RWPE1 (cell line): Measurements from ENCODE around the gene NXPH1.

Experiments
- CTCF ChIA-PET: fragments of 350-600 bp; sonication (Branson Sonifier 250); formaldehyde crosslinking; extraction: SDS; loops from one replicate; lab custom pipeline; 2021; lab: Yijun Ruan, JAX
- POLR2A ChIA-PET: fragments of 400-600 bp; formaldehyde crosslinking; extraction: SDS; loops from one replicate; lab custom pipeline; 2020; ENCODE audit warnings: antibody characterized with exemption; ENCODE audit not compliant: low non-redundant PET; lab: Yijun Ruan, JAX
- DNase-seq: peaks from one replicate; pipeline ENCODE4 v3.0.0; 2012; ENCODE audit warnings: low spot score
- H3K27ac ChIP-seq: fragments of 450-650 bp; 2 replicates; pipeline ENCODE4 v1.5.1; 2017
- TF ChIP-seq, protein P1 (sequence below): fragments of 450-650 bp; conservative IDR thresholded peaks from 2 replicates; pipeline ENCODE4 v1.5.1; 2017; ENCODE audit warnings: low read depth, mild to moderate bottlenecking

NXPH1 gene

DNA sequence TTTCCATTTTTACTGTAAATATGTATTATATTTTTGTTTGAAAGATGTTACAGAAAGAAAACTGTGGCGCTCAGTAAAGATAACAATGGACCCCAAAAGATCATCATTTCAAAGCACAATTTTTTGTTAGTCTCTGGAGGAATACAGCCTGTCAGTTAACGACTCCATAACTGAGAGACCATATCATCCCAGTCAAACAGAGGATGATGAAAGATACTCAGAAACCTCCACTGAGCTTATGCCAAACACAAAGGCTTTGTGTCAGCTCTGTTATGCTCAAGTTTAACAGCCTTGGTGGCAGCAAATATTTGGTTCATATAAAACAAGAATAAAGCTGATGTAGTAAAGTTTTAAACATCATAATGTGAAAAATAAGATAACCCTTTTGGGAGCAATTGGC lies 345.1 kb downstream of the NXPH1 start:
- TF ChIP-seq, protein P1, sequence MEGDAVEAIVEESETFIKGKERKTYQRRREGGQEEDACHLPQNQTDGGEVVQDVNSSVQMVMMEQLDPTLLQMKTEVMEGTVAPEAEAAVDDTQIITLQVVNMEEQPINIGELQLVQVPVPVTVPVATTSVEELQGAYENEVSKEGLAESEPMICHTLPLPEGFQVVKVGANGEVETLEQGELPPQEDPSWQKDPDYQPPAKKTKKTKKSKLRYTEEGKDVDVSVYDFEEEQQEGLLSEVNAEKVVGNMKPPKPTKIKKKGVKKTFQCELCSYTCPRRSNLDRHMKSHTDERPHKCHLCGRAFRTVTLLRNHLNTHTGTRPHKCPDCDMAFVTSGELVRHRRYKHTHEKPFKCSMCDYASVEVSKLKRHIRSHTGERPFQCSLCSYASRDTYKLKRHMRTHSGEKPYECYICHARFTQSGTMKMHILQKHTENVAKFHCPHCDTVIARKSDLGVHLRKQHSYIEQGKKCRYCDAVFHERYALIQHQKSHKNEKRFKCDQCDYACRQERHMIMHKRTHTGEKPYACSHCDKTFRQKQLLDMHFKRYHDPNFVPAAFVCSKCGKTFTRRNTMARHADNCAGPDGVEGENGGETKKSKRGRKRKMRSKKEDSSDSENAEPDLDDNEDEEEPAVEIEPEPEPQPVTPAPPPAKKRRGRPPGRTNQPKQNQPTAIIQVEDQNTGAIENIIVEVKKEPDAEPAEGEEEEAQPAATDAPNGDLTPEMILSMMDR, result no peak
- DNase-seq, result no peak
- H3K27ac ChIP-seq, result no peak overlapping the region
- ChIA-PET POLR2A (no interaction called here), CTCF (no interaction called here)

DNA sequence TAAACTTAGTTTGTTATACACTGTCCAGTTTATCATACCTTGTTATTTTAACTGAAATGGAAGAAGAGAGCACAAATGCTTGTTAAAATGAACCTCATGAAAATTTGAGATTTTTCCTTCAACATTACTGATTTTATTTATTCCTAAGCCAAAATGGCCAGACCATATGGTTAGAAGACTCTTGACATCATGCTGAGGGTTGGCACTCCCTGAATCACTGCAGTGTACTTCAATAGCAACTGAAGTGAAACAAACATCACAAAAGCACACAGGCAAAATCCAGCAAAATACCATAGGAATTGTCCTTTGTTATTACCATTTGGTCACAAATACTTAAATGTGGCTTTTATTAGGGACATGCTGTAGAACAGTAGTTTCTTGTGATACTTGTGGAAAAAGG lies 347.8 kb downstream of the NXPH1 start:
- no peak overlapping the region for H3K27ac ChIP-seq
- TF ChIP-seq, protein P1, result no peak
- ChIA-PET POLR2A (no interaction called here), CTCF (no interaction called here)
- DNase-seq, result no peak

DNA sequence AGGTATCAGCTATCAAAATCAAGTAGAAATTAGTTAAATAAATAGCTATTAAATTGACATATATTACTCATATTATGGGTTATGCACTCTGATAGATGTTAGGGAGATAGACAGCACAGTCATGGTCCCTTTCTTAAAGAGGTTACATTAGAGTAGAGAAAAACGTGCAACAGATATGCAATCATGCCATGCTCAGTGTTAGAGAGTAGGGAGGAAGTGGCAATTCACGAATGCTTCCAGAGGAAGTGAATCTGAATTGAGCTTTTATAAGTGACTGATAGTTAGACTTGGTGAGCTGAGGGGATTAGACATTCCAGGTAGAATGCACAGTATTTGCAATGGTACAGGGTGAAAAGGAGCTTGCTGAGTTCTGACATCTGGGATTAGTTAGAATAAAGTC lies 349.8 kb downstream of the NXPH1 start:
- POLR2A ChIA-PET, result no interaction called here
- CTCF ChIA-PET, result interaction anchor here (0.6 kb wide), 1 partner anchor 123 kb away, joined by 6 read pairs; no protein-coding TSS in a partner anchor
- no peak overlapping the region for H3K27ac ChIP-seq
- TF ChIP-seq, protein P1, result no peak
- no peak for DNase-seq

DNA sequence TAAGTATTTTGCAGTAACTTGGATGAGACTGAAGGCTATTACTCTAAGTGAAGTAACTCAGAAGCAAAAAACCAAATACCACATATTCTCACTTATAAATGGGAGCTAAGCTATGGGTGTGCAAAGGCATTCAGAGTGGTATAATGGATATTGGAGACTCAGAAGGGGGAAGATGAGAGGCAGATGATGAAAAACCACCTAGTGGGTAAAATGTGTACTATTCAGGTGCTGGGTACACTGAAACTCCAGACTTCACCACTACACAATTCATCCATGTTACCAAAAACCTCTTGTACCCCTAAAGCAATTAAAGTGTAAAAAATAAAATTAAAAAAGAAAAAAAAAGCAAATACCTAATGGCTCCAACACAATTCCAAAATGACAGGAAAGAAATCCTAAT lies 351.7 kb downstream of the NXPH1 start:
- TF ChIP-seq, protein P1, result no peak
- ChIA-PET POLR2A (no interaction called here), CTCF (no interaction called here)
- DNase-seq, result no peak
- H3K27ac ChIP-seq, result no peak overlapping the region

DNA sequence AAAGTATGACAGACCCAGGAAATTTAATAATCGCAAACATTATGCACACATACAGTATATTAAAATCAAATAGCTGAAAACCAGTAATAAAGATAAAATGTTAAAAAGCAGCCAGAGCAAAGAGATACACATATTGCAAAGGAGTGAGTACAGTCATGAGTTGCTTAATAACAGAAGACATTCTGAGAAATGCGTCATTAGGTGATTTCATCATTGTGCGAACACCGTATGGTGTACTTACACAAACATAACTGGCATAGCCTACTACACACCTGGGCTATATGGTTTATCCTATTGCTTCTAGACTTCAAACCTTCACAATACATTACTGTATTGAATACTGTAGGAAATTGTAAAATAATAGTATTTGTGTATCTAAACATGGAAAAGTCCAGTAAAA lies 367.6 kb downstream of the NXPH1 start:
- DNase-seq, result no peak
- no peak overlapping the region for H3K27ac ChIP-seq
- POLR2A ChIA-PET, result no interaction called here
- CTCF ChIA-PET, result no interaction called here
- TF ChIP-seq, protein P1, result no peak
